Measurements from ENCODE around the gene PDE9A. TPM values are rescaled to one million over a fixed set of nuclear protein-coding genes. Genes with fewer than 3 reads are reported as not detected.
"Not testable (repeated sequence)": the region's sequence is repeated elsewhere in the genome, so short reads cannot be mapped to it uniquely, and the experiment has no call there.

Gene PDE9A
- polyA plus RNA-seq, 3 donors, result 5.6 to 13.6 (median 6.2) TPM

DNA sequence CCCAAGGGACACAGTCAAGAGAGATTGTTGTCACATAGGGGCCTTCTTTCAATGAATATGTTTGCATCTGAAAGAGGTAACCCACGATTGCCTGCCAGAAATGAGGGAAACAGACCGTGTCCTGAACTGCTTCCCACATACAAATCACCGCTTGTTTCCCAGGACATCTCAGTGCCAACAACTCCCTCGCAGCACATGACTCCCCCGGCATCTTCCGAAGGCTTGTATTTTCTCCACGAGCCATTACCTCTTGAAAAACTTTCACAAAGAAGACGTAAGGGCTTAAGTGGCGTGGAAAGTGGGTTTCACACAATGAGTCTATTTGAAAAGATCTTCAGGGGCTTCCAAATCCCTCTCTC, 31.6 kb upstream of the PDE9A start:
- H3K27ac ChIP-seq (ENCODE audit: low read depth, low read length), result no peak overlapping the region
- 57 to 83% (median 60%) methylated on average over 9 of the region's 9 CpGs for WGBS, 3 donors

GRCh38 chr21:42622284-42622683, 31.1 kb upstream of the PDE9A start:
- no peak overlapping the region for H3K27ac ChIP-seq (ENCODE audit: low read depth, low read length)
- WGBS, 3 donors, result 88 to 92% (median 90%) methylated on average over 7 of the region's 7 CpGs

DNA sequence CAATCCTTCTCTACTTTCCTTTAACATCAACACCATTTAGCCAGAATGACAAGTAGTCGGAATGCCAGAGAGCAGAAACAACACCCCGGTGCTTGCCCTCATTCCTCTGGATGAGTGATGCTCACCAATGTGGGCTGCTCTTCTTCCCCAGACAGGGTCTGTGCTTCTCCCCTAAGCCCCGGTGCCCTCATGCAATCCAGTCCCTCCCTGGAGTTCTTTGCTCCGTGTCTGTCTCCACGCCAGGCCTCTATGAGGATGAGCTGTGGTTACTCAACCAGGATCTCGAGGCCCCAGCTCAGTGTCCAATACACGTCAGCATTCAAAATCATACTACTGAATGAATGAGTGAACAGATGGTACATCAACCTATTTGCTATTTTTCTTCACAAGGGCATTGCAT, 29.7 kb upstream of the PDE9A start:
- no peak overlapping the region for H3K27ac ChIP-seq (ENCODE audit: low read depth, low read length)
- 75 to 81% (median 79%) methylated on average over 7 of the region's 7 CpGs for WGBS, 3 donors

DNA sequence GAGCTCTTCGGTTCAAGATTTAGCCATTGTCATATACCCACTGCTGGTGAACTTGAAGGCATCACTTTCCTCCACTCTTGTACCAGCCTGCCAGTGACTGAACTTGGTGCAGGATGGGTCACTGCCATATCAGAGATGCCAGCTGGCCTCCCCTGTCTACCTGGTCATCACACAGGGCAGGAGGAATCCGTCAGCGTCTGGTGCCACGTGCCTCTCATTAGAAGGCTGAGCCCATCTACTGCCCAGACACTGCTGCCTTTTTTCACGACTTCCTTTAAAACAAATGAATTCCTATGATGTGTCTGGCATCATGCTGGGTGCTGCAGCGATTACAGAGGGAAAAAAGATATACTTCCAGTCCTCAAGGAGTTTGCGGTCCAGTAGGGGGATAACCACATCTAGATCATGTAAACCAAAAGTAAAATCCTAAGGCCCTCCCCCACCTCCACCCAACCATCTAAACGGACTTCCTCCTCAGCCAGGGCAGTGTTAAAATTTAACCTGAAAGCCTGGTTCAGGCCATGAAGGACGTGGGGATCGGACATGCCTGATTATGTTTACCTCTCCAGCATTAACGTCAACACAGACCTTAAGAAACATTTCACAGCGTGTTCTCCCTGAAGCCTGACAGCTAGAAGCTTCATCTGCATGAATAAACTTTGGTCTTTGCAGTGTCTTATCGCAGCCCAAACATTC, 29.2 kb upstream of the PDE9A start:
- H3K27ac ChIP-seq (ENCODE audit: low read depth, low read length), result no peak overlapping the region
- 27 to 56% (median 51%) methylated on average over 13 of the region's 13 CpGs for WGBS, 3 donors

DNA sequence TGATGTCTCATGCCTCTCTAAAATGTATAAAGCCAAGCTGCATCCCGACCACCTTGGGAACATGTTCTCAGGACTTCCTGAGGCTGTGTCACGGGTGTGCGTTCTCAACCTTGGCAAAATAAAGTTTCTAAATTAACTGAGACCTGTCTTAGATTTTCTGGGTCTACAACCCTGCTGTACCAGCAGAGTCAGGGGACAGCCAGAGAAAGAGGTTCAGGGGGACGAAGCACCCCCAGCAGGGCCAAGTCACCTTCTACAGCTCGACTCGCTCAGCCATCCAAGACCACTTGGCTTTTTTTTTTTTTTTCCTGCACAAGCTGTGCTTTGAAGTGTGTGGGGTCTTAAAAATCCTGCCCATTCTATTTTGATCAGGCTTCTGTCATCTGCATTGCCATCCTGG, 28.5 kb upstream of the PDE9A start:
- WGBS, 3 donors, result 72 to 88% (median 78%) methylated on average over 6 of the region's 6 CpGs
- H3K27ac ChIP-seq (ENCODE audit: low read depth, low read length), result no peak overlapping the region

- H3K27ac ChIP-seq (ENCODE audit: low read depth, low read length), result no peak overlapping the region
- WGBS, 3 donors, result 88 to 94% (median 93%) methylated on average over 14 of the region's 14 CpGs
These were observed 27.2 kb upstream of the PDE9A start for GRCh38 chr21:42626171-42626570.

DNA sequence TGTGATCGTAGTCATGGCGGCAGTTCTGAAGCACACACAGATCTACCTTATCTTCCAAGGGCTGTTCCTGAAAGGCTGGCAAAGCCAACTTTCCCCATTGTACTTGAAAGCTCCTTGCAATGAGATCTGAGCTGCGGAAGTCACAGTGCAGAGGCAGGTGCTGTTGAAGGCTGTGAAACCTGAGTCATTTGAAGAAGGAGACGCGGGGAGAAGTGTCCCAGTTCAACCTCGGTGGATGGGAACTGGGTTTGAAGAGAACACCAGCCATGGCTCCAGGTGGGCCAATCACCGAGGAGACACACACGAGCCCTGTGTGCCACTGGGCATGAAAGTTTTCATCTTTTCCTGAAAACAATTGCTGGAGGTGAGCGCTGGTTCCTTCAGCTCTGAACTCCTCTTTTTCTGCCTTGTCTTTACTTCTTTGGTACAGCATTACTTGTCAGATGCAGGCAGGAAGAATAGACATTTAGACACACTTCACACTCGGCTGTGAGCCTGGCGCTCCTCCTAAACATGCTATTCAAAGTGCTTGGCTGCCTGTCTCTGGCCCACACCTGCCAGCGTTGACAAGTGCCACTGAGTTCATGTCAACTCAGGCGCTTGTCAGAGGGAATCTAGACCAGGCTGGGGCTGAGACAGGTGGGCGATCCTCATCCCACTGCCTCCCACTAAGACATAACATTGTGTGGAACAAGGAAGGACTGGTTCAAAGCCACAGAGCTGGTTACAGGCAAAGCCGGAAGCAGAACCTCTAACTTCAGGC, 25.7 kb upstream of the PDE9A start:
- 84 to 88% (median 85%) methylated on average over 15 of the region's 15 CpGs for WGBS, 3 donors
- H3K27ac ChIP-seq (ENCODE audit: low read depth, low read length), result no peak overlapping the region

DNA sequence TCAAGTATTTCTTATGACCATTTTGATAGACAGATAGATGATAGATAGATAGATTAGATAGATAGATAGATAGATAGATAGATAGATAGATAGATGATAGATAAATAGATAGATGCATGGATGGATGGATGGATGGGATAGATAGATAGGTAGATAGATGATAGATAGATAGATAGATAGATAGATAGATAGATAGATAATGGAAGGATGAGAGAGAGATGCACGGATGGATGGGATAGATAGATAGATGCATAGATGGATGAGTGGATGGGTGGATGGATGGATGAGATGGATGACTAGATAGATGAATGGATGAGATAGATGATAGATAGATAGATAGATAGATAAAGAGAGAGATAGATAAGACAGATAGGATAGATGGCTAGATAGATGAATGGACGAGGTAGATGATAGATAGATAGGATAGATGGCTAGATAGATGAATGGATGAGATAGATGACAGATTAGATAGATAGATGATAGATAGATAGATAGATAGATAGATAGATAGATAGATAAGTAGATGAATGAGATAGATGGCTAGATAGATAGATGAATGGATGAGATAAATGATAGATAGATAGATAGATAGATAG, 24.9 kb upstream of the PDE9A start:
- 85 to 91% (median 86%) methylated on average over 2 of the region's 2 CpGs for WGBS, 3 donors
- not testable (repeated sequence) for H3K27ac ChIP-seq (ENCODE audit: low read depth, low read length)

GRCh38 chr21:42629933-42630589, 23.4 kb upstream of the PDE9A start:
- WGBS, 3 donors, result 81 to 89% (median 84%) methylated on average over 9 of the region's 9 CpGs
- no peak overlapping the region for H3K27ac ChIP-seq (ENCODE audit: low read depth, low read length)

DNA sequence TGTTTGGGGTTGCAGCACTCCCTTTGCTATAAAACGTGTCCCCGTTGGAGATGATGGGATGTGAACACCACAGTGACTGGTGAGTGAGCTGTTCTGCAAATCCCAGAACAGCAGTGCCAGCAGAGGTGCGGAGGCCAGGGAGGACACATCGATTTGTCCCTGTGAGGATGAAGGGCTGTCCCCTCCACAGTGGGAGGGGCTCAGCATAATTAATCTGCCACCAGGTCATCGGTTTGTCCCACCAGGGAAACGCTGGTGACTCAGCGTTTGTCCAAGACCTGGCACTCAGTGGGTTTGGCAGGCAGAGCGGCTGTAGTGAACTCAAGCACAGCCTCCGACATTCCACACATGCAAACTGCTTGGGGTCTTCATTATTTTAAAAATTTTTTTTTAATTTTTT, 22.8 kb upstream of the PDE9A start:
- no peak overlapping the region for H3K27ac ChIP-seq (ENCODE audit: low read depth, low read length)
- 43 to 52% (median 45%) methylated on average over 9 of the region's 9 CpGs for WGBS, 3 donors

- WGBS, 3 donors, result 67 to 84% (median 78%) methylated on average over 5 of the region's 5 CpGs
- H3K27ac ChIP-seq (ENCODE audit: low read depth, low read length), result no peak overlapping the region
These were observed 22.3 kb upstream of the PDE9A start for GRCh38 chr21:42631142-42631541.

- 92 to 94% (median 93%) methylated on average over 11 to 12 of the region's 12 CpGs for WGBS, 3 donors
- no peak overlapping the region for H3K27ac ChIP-seq (ENCODE audit: low read depth, low read length)
These were observed 21.1 kb upstream of the PDE9A start for GRCh38 chr21:42632336-42632751.

DNA sequence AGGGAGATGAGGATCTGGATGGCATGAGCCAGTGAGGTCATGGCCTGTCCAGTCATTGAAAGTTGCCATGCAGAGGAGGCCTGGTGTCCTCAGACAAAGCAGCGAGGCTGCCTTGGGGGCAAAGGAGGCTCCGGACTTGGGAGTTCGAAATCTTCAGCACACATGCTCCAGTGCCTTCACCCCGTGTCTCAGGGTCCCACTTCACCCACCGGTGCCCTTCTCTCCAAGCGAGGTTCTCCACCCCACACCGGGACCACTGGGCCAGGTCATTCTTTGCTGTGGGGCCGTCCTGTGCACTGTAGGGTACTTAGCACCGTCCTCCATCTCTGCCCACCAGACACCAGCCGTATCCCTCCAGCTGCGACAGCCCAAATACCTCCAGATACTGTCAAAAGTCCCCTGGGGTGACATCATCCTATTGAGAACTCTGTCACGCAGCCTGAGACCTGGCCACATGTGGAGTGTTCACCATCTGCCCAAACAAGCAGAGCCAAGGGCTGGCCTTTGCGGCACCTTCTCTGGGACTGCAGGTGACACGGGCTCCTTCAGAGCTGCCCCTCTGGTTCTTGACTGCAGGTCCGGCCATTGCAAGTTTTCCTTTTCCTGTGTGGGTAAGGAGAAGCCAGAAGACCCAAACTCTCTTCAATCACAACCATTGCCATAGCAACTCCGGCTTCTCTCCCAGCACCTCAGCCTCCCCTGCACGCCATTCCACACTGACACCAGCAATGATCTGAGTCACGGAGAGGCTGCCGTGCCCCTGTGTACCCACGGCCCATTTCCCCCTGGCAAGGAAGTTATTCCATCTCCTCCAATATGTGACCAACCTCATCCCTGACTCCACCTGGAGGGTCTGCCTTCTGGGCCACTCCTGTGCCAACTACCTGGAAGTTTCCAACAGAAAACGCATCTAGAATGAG, 20.4 kb upstream of the PDE9A start:
- 88 to 91% (median 90%) methylated on average over 21 of the region's 21 CpGs for WGBS, 3 donors
- H3K27ac ChIP-seq (ENCODE audit: low read depth, low read length), result no peak overlapping the region

GRCh38 chr21:42633858-42634257, 19.6 kb upstream of the PDE9A start:
- WGBS, 3 donors, result 86 to 92% (median 90%) methylated on average over 10 of the region's 10 CpGs
- H3K27ac ChIP-seq (ENCODE audit: low read depth, low read length), result no peak overlapping the region

DNA sequence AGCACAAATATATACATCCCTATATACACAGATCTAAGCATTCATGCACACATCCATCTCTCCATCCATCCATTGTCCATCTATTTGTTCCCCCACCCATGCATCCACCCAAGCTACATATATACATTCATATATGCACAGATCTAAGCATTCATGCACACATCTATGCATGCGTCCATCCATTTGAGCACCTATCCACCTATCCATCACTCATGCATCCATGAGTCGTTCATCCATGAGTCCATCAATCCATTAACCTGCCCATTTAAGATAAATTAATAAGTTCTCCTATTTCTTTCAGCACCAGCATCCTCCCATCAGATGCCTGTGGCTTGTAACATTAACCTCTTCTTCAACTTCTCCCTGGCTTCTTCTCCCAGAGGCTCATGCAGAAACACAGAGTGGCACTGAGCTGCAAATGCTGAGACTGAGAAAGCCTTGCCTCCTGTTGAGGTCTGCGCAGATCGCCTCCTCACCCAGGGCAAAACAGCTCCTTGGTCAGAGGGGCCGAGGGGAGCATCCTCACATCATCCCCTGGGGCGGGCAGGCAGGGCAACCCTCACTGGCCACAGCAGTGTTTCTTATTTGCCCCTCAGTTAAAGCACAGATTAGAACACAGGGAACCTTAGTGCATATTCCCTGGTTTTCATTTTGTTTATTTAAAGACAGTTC, 17.4 kb upstream of the PDE9A start:
- H3K27ac ChIP-seq (ENCODE audit: low read depth, low read length), result no peak overlapping the region
- WGBS, 3 donors, result 63 to 75% (median 72%) methylated on average over 6 of the region's 6 CpGs

DNA sequence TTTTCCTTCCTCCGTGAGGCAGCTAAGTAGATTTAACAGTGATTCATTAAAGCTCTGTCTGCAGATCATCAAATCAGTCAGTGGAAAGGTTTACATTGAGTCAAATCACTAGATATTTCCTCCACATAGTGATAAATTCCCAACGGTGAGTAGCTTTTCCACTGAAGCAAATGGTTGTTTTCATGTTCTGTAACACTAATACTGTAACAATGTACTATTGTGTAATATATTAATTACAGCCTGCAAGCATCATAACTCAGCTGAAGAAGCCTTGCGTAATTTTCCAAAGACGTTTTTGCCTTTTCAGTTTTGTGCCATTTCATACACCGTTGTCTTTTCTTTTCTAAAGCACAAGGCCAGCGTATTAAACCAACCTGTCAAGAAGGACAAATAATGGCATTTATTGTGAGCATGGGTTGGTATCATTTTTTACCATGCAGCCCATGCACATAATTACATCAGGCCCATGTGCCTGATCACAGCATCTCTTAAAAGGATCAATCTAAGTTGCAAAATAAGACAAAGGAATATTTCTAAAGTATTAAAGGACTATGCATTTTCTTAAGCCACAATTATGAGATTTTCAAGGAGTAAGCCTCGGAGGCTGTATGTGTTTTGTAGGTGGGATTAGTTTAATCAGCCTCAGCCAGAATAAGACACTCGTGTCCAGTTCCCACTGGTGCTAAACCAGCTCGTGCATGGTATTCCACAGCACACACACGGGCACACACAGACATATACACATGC, 16.7 kb upstream of the PDE9A start:
- WGBS, 3 donors, result 46 to 52% (median 48%) methylated on average over 10 of the region's 10 CpGs
- no peak overlapping the region for H3K27ac ChIP-seq (ENCODE audit: low read depth, low read length)

Measured in adipose tissue (tissue), 3 donors.